ENCODE data around the gene CCDC201. TPM values are rescaled to one million over a fixed set of nuclear protein-coding genes. Genes with fewer than 3 reads are reported as not detected.

CCDC201 gene
- total and polyA plus RNA-seq, 2 of the 4 experiments (the other 2 are of a cell fraction), result not detected

GRCh38 chr7:45872116-45873034, 507 bp downstream of the CCDC201 start:
- TF ChIP-seq RFX5 (IDR thresholded peaks at IDR 0.05; ENCODE audit: low read depth, low read length), result no peak
- no peak for TF ChIP-seq FOS (IDR thresholded peaks at IDR 0.05; ENCODE audit: low read depth, low read length)
- TF ChIP-seq CTCF (conservative IDR thresholded peaks at IDR 0.05; ENCODE audit: low read depth, low read length), result peak; percentile 43
- TF ChIP-seq RAD21 (IDR thresholded peaks at IDR 0.05; ENCODE audit: low read length), result peak; percentile 17; the same call in 1 of the 2 replicates
- no peak for TF ChIP-seq ELK1 (IDR thresholded peaks at IDR 0.05; ENCODE audit: borderline replicate concordance, low read depth, low read length)
- no peak for TF ChIP-seq MAFK (IDR thresholded peaks at IDR 0.05; ENCODE audit: low read depth, low read length)
- TF ChIP-seq SMC3 (IDR thresholded peaks at IDR 0.05; ENCODE audit: low read depth, low read length), result no peak; the same call in 1 of the 2 replicates
- no peak for TF ChIP-seq BHLHE40 (IDR thresholded peaks at IDR 0.05; ENCODE audit: low read depth, low read length)
- Histone ChIP-seq H3K4ac (ENCODE audit: low read depth, low read length) (peak overlapping the region; percentile 39), H3K18ac (ENCODE audit: low read depth, low read length) (no peak overlapping the region), H2AFZ (replicated peaks; ENCODE audit: low read length, poor library complexity) (peak overlapping the region; percentile 72), H3K56ac (ENCODE audit: extremely low read depth, insufficient read depth, low read length) (no peak overlapping the region), H3K4me1 (ENCODE audit: control insufficient read depth, insufficient read depth, low read length) (peaks cover 6% of the 10 kb centered on the region), H3K14ac (replicated peaks; ENCODE audit: low read depth, low read length) (0 out of 2 replicates have a peak overlapping the region, but pooled peaks have one; percentile 21), H2BK120ac (ENCODE audit: low read depth, low read length) (peak overlapping the region; percentile 56; the same call in 1 of the 2 replicates), H3K9me3 (ENCODE audit: control insufficient read depth, insufficient read depth, low read length) (no peaks in the 10 kb centered on the region), H3K27ac (ENCODE audit: insufficient read depth, low read length) (no peak overlapping the region), H3K9me1 (ENCODE audit: insufficient read depth, low read length) (peaks cover 18% of the 10 kb centered on the region), H3K4me2 (ENCODE audit: low read depth, low read length) (no peak overlapping the region), H3K27me3 (ENCODE audit: control insufficient read depth, insufficient read depth, low read length) (no peaks in the 10 kb centered on the region), H3K79me1 (ENCODE audit: low read depth in 1 of 2, low read length in 2 of 2) (no peaks in the 10 kb centered on the region), H2BK5ac (ENCODE audit: low read depth, low read length, poor library complexity, severe bottlenecking) (no peak overlapping the region), H2AK5ac (ENCODE audit: low read depth, low read length) (peak overlapping the region; percentile 68; the same call in 1 of the 2 replicates), H3K23ac (ENCODE audit: low read depth, low read length) (no peak overlapping the region), H4K8ac (ENCODE audit: low read depth in 2 of 2, low read length in 2 of 2) (no peak overlapping the region), H4K5ac (ENCODE audit: low read depth, low read length) (no peak overlapping the region), H4K91ac (ENCODE audit: insufficient read depth, low read depth, low read length) (peak overlapping the region; percentile 3; the same call in 1 of the 2 replicates), H2AK9ac (replicated peaks; ENCODE audit: low read depth, low read length, poor library complexity) (no peak overlapping the region), H2BK15ac (ENCODE audit: low read depth, low read length) (peak overlapping the region; percentile 88; the same call in 2 of the 3 replicates), H3K4me3 (ENCODE audit: insufficient read depth, low read depth, low read length) (no peak overlapping the region), H3K36me3 (ENCODE audit: control insufficient read depth, insufficient read depth, low read length) (no peaks in the 10 kb centered on the region), H4K20me1 (ENCODE audit: insufficient read depth, low read length) (no peaks in the 10 kb centered on the region), H2BK20ac (ENCODE audit: low read depth, low read length) (peak overlapping the region; percentile 59), H3K9ac (ENCODE audit: low read depth, low read length) (no peak overlapping the region)
- ChIA-PET POLR2A (ENCODE audit: unreplicated experiment) (no interaction called here), CTCF (interaction anchor here (0.6 to 0.9 kb wide), 2 partner anchors 341 to 758 kb away, joined by 3 to 4 read pairs; no protein-coding TSS in a partner anchor)
- intact Hi-C loops (cut with micrococcal nuclease) (no loop called here), in situ Hi-C loops (cut with MboI; ENCODE audit: low sequenced_read_pairs) (loop anchor here (25.0 kb wide), 1 partner anchor 210 kb away; no protein-coding TSS in a partner anchor), dilution Hi-C loops (cut with HindIII; ENCODE audit: low sequenced_read_pairs, unreplicated experiment) (no loop called here)
- ATAC-seq (ENCODE audit: low read depth), result 0 out of 2 replicates have a peak, but pooled peaks have one; percentile 22
- no TSS peak for BruUV-seq (replicated peaks)
- no peak for DNase-seq
- WGBS, 2 experiments (ENCODE audit: extremely low coverage in 2 of 2, insufficient read length in 1 of 2), result 76% methylated on average over 7 of the region's 10 CpGs; no CpG with 5 or more reads in 1 of the 2 experiments

Data from IMR-90 (cell line).